HFFc6 (cell line): ENCODE data around the gene COQ8A. TPM values are rescaled to one million over a fixed set of nuclear protein-coding genes. Genes with fewer than 3 reads are reported as not detected.

Experiments
- DNase-seq: peaks from one replicate; pipeline ENCODE4 v3.0.0-alpha.2; 2018
- H3K27ac Mint-ChIP-seq: 2 replicates; pipeline ENCODE4 v1.8.0; 2020; ENCODE audit warnings: mild to moderate bottlenecking, mixed read lengths
- H3K27me3 Mint-ChIP-seq: 2 replicates; pipeline ENCODE4 v1.8.0; 2021; ENCODE audit warnings: mild to moderate bottlenecking, moderate library complexity, mixed read lengths; ENCODE audit not compliant: insufficient read depth
- H3K36me3 Mint-ChIP-seq: 2 replicates; pipeline ENCODE4 v1.8.0; 2021; ENCODE audit warnings: low read depth, mixed read lengths
- H3K4me1 Mint-ChIP-seq: 2 replicates; pipeline ENCODE4 v1.8.0; 2020; ENCODE audit warnings: low read depth, mixed read lengths
- H3K4me3 Mint-ChIP-seq: 2 replicates; pipeline ENCODE4 v1.8.0; 2020; ENCODE audit warnings: mild to moderate bottlenecking, moderate library complexity, mixed read lengths
- H3K9me3 Mint-ChIP-seq: 2 replicates; pipeline ENCODE4 v1.8.0; 2020; ENCODE audit warnings: mild to moderate bottlenecking, mixed read lengths
- CTCF ChIP-seq: fragments of 200-600 bp; sonication (generic); IDR thresholded peaks from 2 replicates; pipeline ENCODE4 v1.5.0; 2021; ENCODE audit warnings: antibody characterized with exemption, mild to moderate bottlenecking
- total RNA-seq, 6 experiments: library from RNA; stranded (reverse); fragmentation: NEBNext Ultra II Directional; extraction: Animal tissue kit (Norgen Biotek cat#: 25700); gene quantifications; 2 replicates in 1 of 6; 3 replicates in 5 of 6; pipeline ENCODE4 v1.2.3, GENCODE V29; 2021

COQ8A gene
- total RNA-seq, 6 experiments from 2014 or later, result 4.1 to 8.1 (median 4.9) TPM

GRCh38 chr1:226964068-226964425 lies 24.0 kb downstream of the COQ8A start:
- Mint-ChIP-seq H3K27ac (no peak overlapping the region), H3K4me1 (no peaks in the 10 kb centered on the region), H3K36me3 (no peaks in the 10 kb centered on the region; the same call in 1 of the 2 replicates), H3K9me3 (peaks cover 5% of the 10 kb centered on the region; the same call in 1 of the 2 replicates), H3K27me3 (no peaks in the 10 kb centered on the region; the same call in 1 of the 2 replicates), H3K4me3 (no peak overlapping the region)
- DNase-seq, result no peak
- no peak for TF ChIP-seq CTCF

- no peak for DNase-seq
- H3K27me3 Mint-ChIP-seq, result peaks cover 1% of the 10 kb centered on the region
- H3K4me1 Mint-ChIP-seq, result no peaks in the 10 kb centered on the region
- TF ChIP-seq CTCF, result no peak
- no peaks in the 10 kb centered on the region; the same call in 1 of the 2 replicates for H3K36me3 Mint-ChIP-seq
- no peak overlapping the region for H3K4me3 Mint-ChIP-seq
- H3K9me3 Mint-ChIP-seq, result peaks cover under 1% of the 10 kb centered on the region; the same call in 1 of the 2 replicates
- H3K27ac Mint-ChIP-seq, result no peak overlapping the region
Observed at GRCh38 chr1:226964611-226965486, 24.8 kb downstream of the COQ8A start.

GRCh38 chr1:226965581-226966440 lies 25.7 kb downstream of the COQ8A start:
- Mint-ChIP-seq H3K4me3 (no peak overlapping the region), H3K27ac (no peak overlapping the region), H3K36me3 (no peaks in the 10 kb centered on the region; the same call in 1 of the 2 replicates), H3K27me3 (peaks cover 2% of the 10 kb centered on the region), H3K9me3 (no peaks in the 10 kb centered on the region), H3K4me1 (no peaks in the 10 kb centered on the region)
- TF ChIP-seq CTCF, result no peak
- DNase-seq, result no peak

GRCh38 chr1:226966683-226967082 lies 26.6 kb downstream of the COQ8A start:
- no peak for TF ChIP-seq CTCF
- peaks cover 2% of the 10 kb centered on the region for H3K9me3 Mint-ChIP-seq
- H3K4me3 Mint-ChIP-seq, result no peak overlapping the region
- no peaks in the 10 kb centered on the region for H3K4me1 Mint-ChIP-seq
- no peak overlapping the region for H3K27ac Mint-ChIP-seq
- H3K27me3 Mint-ChIP-seq, result peaks cover 2% of the 10 kb centered on the region
- H3K36me3 Mint-ChIP-seq, result peaks cover 3% of the 10 kb centered on the region
- no peak for DNase-seq

- Mint-ChIP-seq H3K9me3 (peaks cover 7% of the 10 kb centered on the region), H3K27me3 (peaks cover 2% of the 10 kb centered on the region), H3K4me3 (no peak overlapping the region), H3K4me1 (no peaks in the 10 kb centered on the region), H3K36me3 (peaks cover 8% of the 10 kb centered on the region), H3K27ac (no peak overlapping the region)
- TF ChIP-seq CTCF, result no peak
- DNase-seq, result no peak
Observed at GRCh38 chr1:226967665-226968064, 27.6 kb downstream of the COQ8A start.
